Liver (tissue), 3 donors: Measurements from ENCODE around the gene OR13G1.

Experiments used
- RAD21 ChIP-seq, 2 donors: IDR thresholded peaks; 2 replicates each; pipeline ENCODE4 v1.6.1; 2016; ENCODE audit warnings: antibody characterized with exemption in 2 of 2, mild to moderate bottlenecking in 2 of 2
- SP1 ChIP-seq: IDR thresholded peaks from 2 replicates; pipeline ENCODE4 v1.6.1; 2018; ENCODE audit warnings: antibody characterized with exemption, mild to moderate bottlenecking
- TF ChIP-seq, protein P1 (sequence below): fragments of 150-350 bp; IDR thresholded peaks from 2 replicates; pipeline ENCODE4 v1.5.1; 2017; ENCODE audit warnings: improper control_type of control experiment, low read depth, low read length; ENCODE audit not compliant: missing input control
- donor health status: healthy.
- donor health status: healthy.

DNA sequence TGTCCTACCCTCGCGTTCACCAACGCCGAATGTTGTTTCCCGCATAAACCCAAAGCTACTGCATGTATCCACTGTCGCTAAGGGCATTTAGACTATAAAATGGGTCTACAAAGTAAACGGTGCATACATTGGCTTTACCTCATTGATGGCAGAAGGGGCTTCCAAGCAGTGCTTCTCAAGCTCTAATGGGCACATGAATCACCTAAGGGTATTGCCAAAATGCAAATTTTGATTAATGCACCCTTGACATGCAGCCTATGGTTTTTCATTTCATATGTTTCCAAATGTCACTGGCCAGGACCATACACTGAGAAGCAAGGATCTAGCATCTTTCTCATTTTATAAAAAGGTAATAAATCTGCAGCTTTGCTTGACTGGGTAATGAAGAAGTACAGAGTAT is 34.2 kb upstream of the OR13G1 start:
- TF ChIP-seq, protein P1, sequence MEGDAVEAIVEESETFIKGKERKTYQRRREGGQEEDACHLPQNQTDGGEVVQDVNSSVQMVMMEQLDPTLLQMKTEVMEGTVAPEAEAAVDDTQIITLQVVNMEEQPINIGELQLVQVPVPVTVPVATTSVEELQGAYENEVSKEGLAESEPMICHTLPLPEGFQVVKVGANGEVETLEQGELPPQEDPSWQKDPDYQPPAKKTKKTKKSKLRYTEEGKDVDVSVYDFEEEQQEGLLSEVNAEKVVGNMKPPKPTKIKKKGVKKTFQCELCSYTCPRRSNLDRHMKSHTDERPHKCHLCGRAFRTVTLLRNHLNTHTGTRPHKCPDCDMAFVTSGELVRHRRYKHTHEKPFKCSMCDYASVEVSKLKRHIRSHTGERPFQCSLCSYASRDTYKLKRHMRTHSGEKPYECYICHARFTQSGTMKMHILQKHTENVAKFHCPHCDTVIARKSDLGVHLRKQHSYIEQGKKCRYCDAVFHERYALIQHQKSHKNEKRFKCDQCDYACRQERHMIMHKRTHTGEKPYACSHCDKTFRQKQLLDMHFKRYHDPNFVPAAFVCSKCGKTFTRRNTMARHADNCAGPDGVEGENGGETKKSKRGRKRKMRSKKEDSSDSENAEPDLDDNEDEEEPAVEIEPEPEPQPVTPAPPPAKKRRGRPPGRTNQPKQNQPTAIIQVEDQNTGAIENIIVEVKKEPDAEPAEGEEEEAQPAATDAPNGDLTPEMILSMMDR: no peak
- TF ChIP-seq RAD21 (IDR thresholded peaks at IDR 0.05) (no peak), SP1 (no peak)
